Neural cell (in vitro differentiated cells): Measurements from ENCODE around the gene ADARB2. TPM values are rescaled to one million over a fixed set of nuclear protein-coding genes. Genes with fewer than 3 reads are reported as not detected.

ENCODE experiments used
- H2AFZ ChIP-seq: fragments of 200-600, 300-800 bp; sonication (generic), shearing (Covaris generic); 2 replicates; pipeline ENCODE4 v1.6.0; 2014; ENCODE audit warnings: low read depth, mild to moderate bottlenecking, antibody characterized with exemption, low read length, moderate library complexity
- H3F3A ChIP-seq: fragments of 200-600 bp; shearing (Covaris generic); 2 replicates; pipeline ENCODE4 v1.6.1; 2016; ENCODE audit warnings: mild to moderate bottlenecking, moderate library complexity, mixed read lengths, antibody characterized with exemption, low read length; ENCODE audit not compliant: insufficient read depth, poor library complexity, severe bottlenecking
- H3K27ac ChIP-seq: fragments of 200-600, 300-800 bp; sonication (generic), shearing (Covaris generic); 2 replicates; pipeline ENCODE4 v1.5.1; 2014; ENCODE audit warnings: mild to moderate bottlenecking, low read length, moderate library complexity
- H3K27me3 ChIP-seq: fragments of 300-800, 200-600 bp; sonication (generic), shearing (Covaris generic); 2 replicates; pipeline ENCODE4 v1.6.0; 2014; ENCODE audit warnings: mild to moderate bottlenecking, low read depth, low read length, moderate library complexity; ENCODE audit not compliant: insufficient read depth
- H3K36me3 ChIP-seq: fragments of 300-800, 200-600 bp; sonication (generic), shearing (Covaris generic); 2 replicates; pipeline ENCODE4 v1.5.1; 2014; ENCODE audit warnings: mild to moderate bottlenecking, antibody characterized with exemption, low read length, moderate library complexity; ENCODE audit not compliant: insufficient read depth
- H3K4me2 ChIP-seq: fragments of 300-800, 200-600 bp; sonication (generic), shearing (Covaris generic); 2 replicates; pipeline ENCODE4 v1.6.0; 2014; ENCODE audit warnings: mild to moderate bottlenecking, low read length
- H3K4me3 ChIP-seq: fragments of 300-800, 200-600 bp; sonication (generic), shearing (Covaris generic); 2 replicates; pipeline ENCODE4 v1.5.1; 2014; ENCODE audit warnings: mild to moderate bottlenecking, low read length, moderate library complexity
- H3K79me2 ChIP-seq: fragments of 200-600 bp; shearing (Covaris generic); replicated peaks from 2 replicates; pipeline ENCODE4 v1.6.0; 2014; ENCODE audit warnings: mild to moderate bottlenecking, low read length, moderate library complexity; ENCODE audit not compliant: insufficient read depth
- H3K9ac ChIP-seq: fragments of 300-800, 200-600 bp; sonication (generic), shearing (Covaris generic); 2 replicates; pipeline ENCODE4 v1.6.1; 2016; ENCODE audit warnings: mild to moderate bottlenecking, low read length, mixed read lengths
- H3K9me2 ChIP-seq: fragments of 200-600 bp; shearing (Covaris generic); 2 replicates; pipeline ENCODE4 v1.6.1; 2016; ENCODE audit warnings: mild to moderate bottlenecking, low read length, mixed read lengths; ENCODE audit not compliant: insufficient read depth
- H3K9me3 ChIP-seq: fragments of 200-600, 300-800 bp; sonication (generic), shearing (Covaris generic); 2 replicates; pipeline ENCODE4 v1.6.1; 2016; ENCODE audit warnings: mild to moderate bottlenecking, mixed run types, low read length, moderate library complexity, mixed read lengths
- H4K20me1 ChIP-seq: fragments of 200-600 bp; shearing (Covaris generic); 2 replicates; pipeline ENCODE4 v1.6.1; 2016; ENCODE audit warnings: mild to moderate bottlenecking, mixed run types; ENCODE audit not compliant: insufficient read depth
- EP300 ChIP-seq: fragments of 450-650 bp; conservative IDR thresholded peaks from 2 replicates; pipeline ENCODE4 v1.6.1; 2014; ENCODE audit warnings: antibody characterized with exemption, mild to moderate bottlenecking, moderate library complexity; ENCODE audit not compliant: poor library complexity, severe bottlenecking
- EZH2 ChIP-seq: fragments of 200-600, 300-800 bp; shearing (Covaris generic), sonication (generic); IDR thresholded peaks from 2 replicates; pipeline ENCODE4 v1.6.1; 2014; ENCODE audit warnings: antibody characterized with exemption, low read length, borderline replicate concordance, mild to moderate bottlenecking; ENCODE audit not compliant: insufficient read depth, poor library complexity, severe bottlenecking
- MXI1 ChIP-seq: fragments of 450-650 bp; conservative IDR thresholded peaks from 2 replicates; pipeline ENCODE4 v1.6.1; 2014; ENCODE audit warnings: antibody characterized with exemption, mild to moderate bottlenecking; ENCODE audit not compliant: poor library complexity, severe bottlenecking
- POLR2AphosphoS5 ChIP-seq: IDR thresholded peaks from 2 replicates; pipeline ENCODE4 v1.6.1; 2012
- RAD21 ChIP-seq: fragments of 450-650 bp; conservative IDR thresholded peaks from 2 replicates; pipeline ENCODE4 v1.6.1; 2014; ENCODE audit warnings: antibody characterized with exemption, mild to moderate bottlenecking, moderate library complexity
- REST ChIP-seq: IDR thresholded peaks from 2 replicates; pipeline ENCODE4 v1.6.1; 2012; ENCODE audit warnings: borderline replicate concordance
- SMC3 ChIP-seq: fragments of 450-650 bp; conservative IDR thresholded peaks from 2 replicates; pipeline ENCODE4 v1.6.1; 2014; ENCODE audit warnings: antibody characterized with exemption, mild to moderate bottlenecking, moderate library complexity; ENCODE audit not compliant: poor library complexity
- TAF1 ChIP-seq: IDR thresholded peaks from 2 replicates; pipeline ENCODE4 v1.6.1; 2012; ENCODE audit warnings: low read depth
- polyA plus RNA-seq: library from polyadenylated mRNA; depleted of rRNA; stranded (reverse); fragments of >200 nt; gene quantifications from 2 replicates; pipeline ENCODE4 v1.2.3, GENCODE V29; 2014
- TF ChIP-seq, protein P1 (sequence below): fragments of 450-650 bp; IDR thresholded peaks from 2 replicates; pipeline ENCODE4 v1.5.1; 2014; ENCODE audit warnings: antibody characterized with exemption, mild to moderate bottlenecking, moderate library complexity; ENCODE audit not compliant: poor library complexity, severe bottlenecking

Gene ADARB2
- polyA plus RNA-seq, 1 donor from 2014 or later, result 3.6 TPM

GRCh38 chr10:1410032-1410431 lies 327.3 kb downstream of the ADARB2 start:
- no peaks in the 10 kb centered on the region for H3K79me2 ChIP-seq
- no peak overlapping the region for H3K27ac ChIP-seq
- no peaks in the 10 kb centered on the region for H3K9me3 ChIP-seq
- no peaks in the 10 kb centered on the region for H3K27me3 ChIP-seq
- H2AFZ ChIP-seq, result no peak overlapping the region
- H3K4me3 ChIP-seq, result no peak overlapping the region
- TF ChIP-seq POLR2AphosphoS5 (no peak), RAD21 (no peak), TAF1 (no peak), EP300 (no peak), REST (no peak), MXI1 (no peak), SMC3 (no peak), EZH2 (no peak)
- TF ChIP-seq, protein P1, sequence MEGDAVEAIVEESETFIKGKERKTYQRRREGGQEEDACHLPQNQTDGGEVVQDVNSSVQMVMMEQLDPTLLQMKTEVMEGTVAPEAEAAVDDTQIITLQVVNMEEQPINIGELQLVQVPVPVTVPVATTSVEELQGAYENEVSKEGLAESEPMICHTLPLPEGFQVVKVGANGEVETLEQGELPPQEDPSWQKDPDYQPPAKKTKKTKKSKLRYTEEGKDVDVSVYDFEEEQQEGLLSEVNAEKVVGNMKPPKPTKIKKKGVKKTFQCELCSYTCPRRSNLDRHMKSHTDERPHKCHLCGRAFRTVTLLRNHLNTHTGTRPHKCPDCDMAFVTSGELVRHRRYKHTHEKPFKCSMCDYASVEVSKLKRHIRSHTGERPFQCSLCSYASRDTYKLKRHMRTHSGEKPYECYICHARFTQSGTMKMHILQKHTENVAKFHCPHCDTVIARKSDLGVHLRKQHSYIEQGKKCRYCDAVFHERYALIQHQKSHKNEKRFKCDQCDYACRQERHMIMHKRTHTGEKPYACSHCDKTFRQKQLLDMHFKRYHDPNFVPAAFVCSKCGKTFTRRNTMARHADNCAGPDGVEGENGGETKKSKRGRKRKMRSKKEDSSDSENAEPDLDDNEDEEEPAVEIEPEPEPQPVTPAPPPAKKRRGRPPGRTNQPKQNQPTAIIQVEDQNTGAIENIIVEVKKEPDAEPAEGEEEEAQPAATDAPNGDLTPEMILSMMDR, result no peak
- no peaks in the 10 kb centered on the region for H3K9me2 ChIP-seq
- no peaks in the 10 kb centered on the region for H4K20me1 ChIP-seq
- no peaks in the 10 kb centered on the region for H3F3A ChIP-seq
- no peak overlapping the region for H3K4me2 ChIP-seq
- H3K36me3 ChIP-seq, result no peaks in the 10 kb centered on the region
- H3K9ac ChIP-seq, result no peak overlapping the region

DNA sequence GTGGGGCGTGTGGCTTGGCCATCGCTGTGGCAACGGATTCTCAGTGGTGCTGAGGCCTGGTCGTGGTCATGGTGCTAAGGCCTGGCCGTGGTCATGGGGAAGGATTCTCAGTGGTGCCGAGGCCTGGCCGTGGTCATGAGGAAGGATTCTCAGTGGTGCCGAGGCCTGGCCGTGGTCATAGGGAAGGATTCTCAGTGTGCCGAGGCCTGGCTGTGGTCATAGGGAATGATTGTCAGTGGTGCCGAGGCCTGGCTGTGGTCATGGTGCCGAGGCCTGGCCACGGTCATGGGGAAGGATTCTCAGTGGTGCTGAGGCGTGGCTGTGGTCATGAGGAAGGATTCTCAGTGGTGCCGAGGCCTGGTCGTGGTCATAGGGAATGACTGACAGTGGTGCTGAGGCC lies 327.9 kb downstream of the ADARB2 start:
- no peak for TF ChIP-seq REST
- TF ChIP-seq, protein P1, result no peak
- no peak for TF ChIP-seq SMC3
- no peak for TF ChIP-seq EZH2
- no peak for TF ChIP-seq POLR2AphosphoS5
- no peak for TF ChIP-seq RAD21
- no peak for TF ChIP-seq EP300
- no peak for TF ChIP-seq TAF1

More for the DNA sequence above, 327.9 kb downstream of the ADARB2 start:
- Histone ChIP-seq H3K36me3 (no peaks in the 10 kb centered on the region), H2AFZ (no peak overlapping the region), H3K27ac (no peak overlapping the region), H3K9me2 (no peaks in the 10 kb centered on the region), H3K79me2 (no peaks in the 10 kb centered on the region), H3K9ac (no peak overlapping the region), H3F3A (no peaks in the 10 kb centered on the region), H3K9me3 (no peaks in the 10 kb centered on the region), H3K4me3 (no peak overlapping the region), H3K4me2 (no peak overlapping the region), H3K27me3 (no peaks in the 10 kb centered on the region), H4K20me1 (no peaks in the 10 kb centered on the region)
